Bronchus fibroblast of lung (primary cell): Measurements from ENCODE around the gene ACOD1. TPM values are rescaled to one million over a fixed set of nuclear protein-coding genes. Genes with fewer than 3 reads are reported as not detected.

Experiments
- total RNA-seq: library from RNA; depleted of rRNA; stranded (reverse); fragments of >200 nt; gene quantifications from 2 replicates; pipeline ENCODE4 v1.2.3, GENCODE V29; 2015

Gene ACOD1
- not detected in 2 replicates for total RNA-seq

DNA sequence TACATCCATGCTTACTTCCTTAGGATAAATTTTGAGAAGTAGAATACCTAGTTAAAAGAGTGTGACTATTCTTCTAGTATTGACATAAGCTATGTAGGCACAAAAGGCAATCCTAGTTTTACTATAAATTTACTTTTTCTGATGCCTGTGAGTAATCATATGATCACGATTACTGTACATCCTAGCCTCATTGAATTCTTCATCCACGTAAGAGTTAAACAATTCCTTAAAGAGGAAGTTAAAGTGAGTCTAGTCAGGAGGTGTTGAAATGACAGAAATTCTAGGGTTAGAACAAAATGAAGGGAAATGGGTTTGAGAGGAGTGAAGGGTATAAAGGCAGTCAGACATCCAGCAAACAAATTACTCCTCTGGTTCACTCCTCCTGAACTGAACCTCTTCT, at the start of gene ACOD1:
Gene ACOD1, plus strand, starts transcription at position 363 of the 400 bp plus-strand sequence. CDS start 48 bp downstream, outside the sequence.

GRCh38 chr13:76991796-76992547, 43.7 kb downstream of the ACOD1 start, which contains the start of gene CLN5:
CLN5 (plus strand) TSS chr13:76992081; CDS start chr13:76992099, 18 bp downstream.

Other genes with a start within 250 kb of the ACOD1 start
- 11.4 and 15.0 TPM in 2 replicates for gene KCTD12, start 62.1 kb upstream of the ACOD1 start, total RNA-seq
- gene CLN5, start 43.6 kb downstream of the ACOD1 start, total RNA-seq, result 15.1 and 17.7 TPM in 2 replicates
- 28.2 and 33.8 TPM in 2 replicates for gene FBXL3, start 78.6 kb downstream of the ACOD1 start, total RNA-seq